GM21360 (cell line): ENCODE results near the gene FAM131B.

Source experiments
- ATAC-seq: cut with Tn5 transposase; IDR thresholded peaks from one replicate; pipeline ENCODE4 v1.9.1; 2021; ENCODE audit warnings: mild to moderate bottlenecking, moderate library complexity; ENCODE audit not compliant: unreplicated experiment

The FAM131B gene

DNA sequence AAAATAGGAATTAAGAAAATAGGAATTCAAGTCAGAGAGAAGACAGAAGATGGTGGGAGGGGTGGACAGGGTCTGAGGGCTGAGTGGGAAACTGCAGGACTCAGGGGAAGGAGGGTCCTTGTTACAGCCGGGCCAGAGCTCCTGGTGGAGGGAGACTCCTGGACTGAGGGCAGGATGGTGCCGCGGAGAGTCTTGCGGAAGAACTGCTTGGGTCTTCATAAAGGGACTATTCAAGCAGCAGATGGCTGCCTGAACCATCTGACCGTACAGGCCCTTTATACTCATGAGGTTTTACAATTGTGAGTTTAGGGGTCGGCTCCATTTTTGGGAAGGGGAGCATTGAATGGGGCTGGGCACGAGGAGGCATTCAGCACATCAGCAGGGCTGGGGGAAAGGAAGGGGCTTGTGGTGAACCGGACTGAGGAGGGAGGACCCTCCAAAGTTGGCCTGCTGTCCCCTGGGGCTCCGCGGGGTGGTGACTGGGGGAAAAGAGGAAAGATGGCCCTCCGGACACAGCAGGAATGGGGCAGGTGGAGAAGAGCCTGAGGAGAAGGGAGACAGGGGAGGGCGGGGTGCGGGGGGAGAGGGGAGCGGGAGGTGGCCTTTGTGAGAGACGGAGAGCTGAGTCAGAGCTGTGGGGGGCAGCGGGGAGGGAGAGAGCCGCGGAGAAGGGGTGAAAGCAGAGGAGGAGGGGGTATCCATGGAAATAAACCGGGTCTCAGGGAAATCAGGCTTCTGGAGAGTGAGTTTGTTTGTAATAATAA is 1.5 kb downstream of the FAM131B start:
- ATAC-seq: no peak

- ATAC-seq: no peak
These were observed 2.7 kb downstream of the FAM131B start for GRCh38 chr7:143359771-143360353.

- no peak for ATAC-seq
These were observed 3.9 kb downstream of the FAM131B start for GRCh38 chr7:143358626-143359025.

DNA sequence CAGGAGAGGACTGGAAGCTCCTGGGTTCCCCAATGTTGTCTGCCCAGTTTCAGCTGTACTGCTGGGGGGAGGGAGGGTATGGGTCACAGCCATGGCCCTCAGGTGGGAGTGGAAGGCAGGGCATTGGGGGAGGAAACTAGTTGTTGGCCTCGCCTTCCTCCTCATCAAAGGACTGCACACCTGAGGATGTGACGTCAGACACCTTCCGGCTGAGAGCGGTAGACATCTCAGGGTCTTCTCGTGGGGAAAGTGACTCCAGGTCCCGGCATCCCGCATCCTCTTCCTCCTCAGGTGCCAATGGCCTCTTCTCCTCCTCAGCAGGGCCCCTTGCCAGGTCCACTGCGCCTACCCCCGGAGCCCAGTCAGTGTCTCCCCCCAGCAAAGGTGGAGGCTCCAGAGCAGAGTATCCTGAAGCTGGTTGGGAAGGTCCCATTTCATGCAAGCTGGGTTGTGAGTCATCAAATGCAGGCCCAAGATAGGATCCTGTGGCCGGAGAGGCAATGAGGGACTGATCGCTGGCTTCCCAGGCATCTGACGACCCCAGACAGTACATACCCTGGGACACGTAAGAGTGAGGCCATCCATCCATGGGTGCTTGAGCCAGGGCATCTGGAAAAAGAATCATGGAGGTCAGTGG is 6.0 kb downstream of the FAM131B start:
- ATAC-seq: no peak

GRCh38 chr7:143355450-143356385 is 6.8 kb downstream of the FAM131B start:
- ATAC-seq: no peak

DNA sequence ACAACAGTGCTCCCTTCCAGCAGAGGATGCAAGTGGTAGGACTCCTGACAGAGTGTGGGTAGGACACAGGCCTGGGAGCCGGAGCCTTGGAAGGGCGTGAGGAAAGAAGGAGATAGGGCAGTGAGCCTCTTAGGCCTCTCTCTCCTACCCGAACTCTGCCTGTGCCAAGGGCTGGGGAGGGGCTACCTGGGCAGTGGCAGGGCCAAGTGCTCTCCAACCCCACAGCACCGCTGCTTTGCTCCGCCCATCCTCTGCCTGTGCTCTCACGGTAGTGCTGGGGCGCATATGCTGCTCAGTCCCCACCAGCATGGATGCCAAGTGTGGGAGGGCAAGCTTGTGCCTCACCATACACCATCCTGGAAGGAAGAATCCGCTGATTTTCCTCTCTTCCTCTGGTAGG is 7.5 kb downstream of the FAM131B start:
- ATAC-seq: no peak

GRCh38 chr7:143354376-143354775 is 8.1 kb downstream of the FAM131B start:
- no peak for ATAC-seq

DNA sequence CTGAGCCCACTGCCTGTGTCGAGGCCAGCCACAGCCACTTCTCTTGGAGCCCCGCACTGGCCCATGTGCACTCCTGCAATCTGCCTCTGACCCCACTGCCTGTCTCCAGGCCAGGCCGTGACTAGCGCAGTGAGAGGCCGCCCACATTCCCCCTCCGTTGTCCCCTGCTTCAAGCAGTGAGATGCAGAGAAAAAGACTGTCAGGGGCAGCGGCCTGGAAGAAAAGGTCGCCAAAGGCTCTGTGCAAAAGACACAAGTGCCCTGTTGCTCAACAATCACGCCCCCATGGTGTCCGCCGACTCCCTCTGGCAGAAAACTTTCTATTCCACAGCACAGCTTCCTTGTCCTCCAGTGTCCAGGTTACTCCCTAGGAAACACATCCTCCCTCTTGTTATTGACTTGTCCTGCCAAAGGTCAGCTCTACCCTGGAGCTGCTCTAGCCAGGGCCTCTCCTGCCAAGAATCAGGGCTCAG is 9.9 kb downstream of the FAM131B start:
- no peak for ATAC-seq

DNA sequence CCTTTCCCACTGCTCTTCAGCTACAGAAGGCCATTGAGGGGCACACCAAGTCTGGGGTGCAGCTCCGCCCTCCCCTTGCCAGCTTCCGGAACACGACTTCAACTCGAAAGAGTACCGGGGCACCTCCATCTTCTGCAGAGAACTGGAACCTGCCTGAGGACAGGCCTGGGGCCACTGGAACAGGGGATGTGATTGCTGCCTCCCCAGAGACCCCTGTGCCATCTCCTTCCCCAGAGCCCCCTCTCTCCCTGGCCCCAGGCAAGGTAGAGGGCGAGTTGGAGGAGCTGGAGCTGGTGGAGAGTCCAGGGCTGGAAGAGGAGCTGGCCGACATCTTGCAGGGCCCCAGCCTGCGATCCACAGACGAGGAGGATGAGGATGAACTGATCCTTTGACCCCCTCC is 10.9 kb downstream of the FAM131B start:
- ATAC-seq: no peak

- ATAC-seq: no peak
These were observed 11.5 kb downstream of the FAM131B start for GRCh38 chr7:143351060-143351459.

- no peak for ATAC-seq
These were observed 14.6 kb downstream of the FAM131B start for GRCh38 chr7:143347950-143348349.

GRCh38 chr7:143346018-143346417 is 16.5 kb downstream of the FAM131B start:
- no peak for ATAC-seq

DNA sequence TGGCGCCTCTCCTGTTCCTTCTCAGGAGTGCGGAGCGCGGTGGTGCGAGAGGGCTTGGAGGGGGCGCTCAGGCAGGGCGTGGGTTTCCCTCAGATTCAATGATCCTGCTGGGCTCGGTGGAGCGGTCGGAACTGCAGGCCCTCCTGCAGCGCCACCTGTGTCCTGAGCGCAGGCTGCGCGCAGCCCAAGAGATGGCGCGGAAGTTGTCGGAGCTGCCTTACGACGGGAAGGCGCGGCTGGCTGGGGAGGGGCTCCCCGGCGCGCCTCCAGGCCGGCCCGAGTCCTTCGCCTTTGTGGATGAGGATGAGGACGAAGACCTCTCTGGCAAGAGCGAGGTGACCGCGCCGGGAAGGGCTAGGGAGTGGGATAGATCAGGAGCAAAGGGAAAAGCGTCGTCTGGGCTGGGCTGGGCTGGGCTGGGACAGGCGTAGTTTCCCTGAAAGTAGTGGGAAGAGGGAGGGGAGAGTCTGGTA is 17.0 kb downstream of the FAM131B start:
- ATAC-seq: peak; percentile 96

GRCh38 chr7:143343596-143343995 is 18.9 kb downstream of the FAM131B start:
- no peak for ATAC-seq

DNA sequence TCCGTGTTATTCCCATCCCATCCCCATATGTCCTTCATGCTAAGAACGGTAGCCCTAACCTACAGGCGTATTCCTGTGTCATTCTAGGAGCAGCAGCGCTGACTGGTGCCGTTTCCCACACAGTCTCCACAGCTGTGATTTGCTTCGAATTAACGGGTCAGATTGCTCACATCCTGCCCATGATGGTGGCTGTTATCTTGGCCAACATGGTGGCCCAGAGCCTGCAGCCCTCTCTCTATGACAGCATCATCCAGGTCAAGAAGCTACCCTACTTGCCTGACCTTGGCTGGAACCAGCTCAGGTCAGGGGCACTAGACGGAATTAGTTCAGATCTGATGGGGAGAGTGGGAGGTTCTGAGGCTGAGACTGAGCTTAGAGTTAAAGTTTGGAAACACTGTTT is 20.7 kb downstream of the FAM131B start:
- no peak for ATAC-seq

GRCh38 chr7:143337216-143337615 is 25.3 kb downstream of the FAM131B start:
- ATAC-seq: no peak

GRCh38 chr7:143334244-143334643 is 28.3 kb downstream of the FAM131B start:
- ATAC-seq: no peak

DNA sequence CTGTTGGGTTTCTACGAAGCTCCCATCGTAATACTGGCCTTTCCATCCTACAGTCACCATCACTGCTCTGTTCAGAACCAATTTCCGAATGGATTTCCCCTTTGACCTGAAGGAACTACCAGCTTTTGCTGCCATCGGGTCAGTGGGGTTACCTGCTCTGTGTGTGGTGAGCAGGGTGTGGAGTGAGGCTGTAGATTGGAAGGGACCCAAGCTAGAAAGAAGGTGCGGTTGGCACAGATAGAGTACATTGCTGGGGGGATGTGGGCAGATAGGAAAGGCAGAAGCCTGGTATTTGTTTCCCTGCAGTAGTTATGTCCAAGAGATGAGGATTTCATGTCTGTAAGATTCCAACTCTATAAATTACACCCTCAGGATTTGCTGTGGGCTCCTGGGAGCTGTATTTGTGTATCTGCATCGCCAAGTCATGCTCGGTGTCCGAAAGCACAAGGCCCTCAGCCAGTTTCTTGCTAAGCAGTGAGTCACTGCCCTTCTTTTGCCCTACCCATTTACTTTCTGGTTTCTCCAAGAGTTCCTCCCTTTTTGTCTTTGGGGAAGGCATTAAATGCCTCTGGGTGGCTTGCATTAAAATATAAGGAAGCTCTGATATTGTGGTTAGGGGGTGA is 31.2 kb downstream of the FAM131B start:
- no peak for ATAC-seq

- no peak for ATAC-seq
These were observed 32.9 kb downstream of the FAM131B start for GRCh38 chr7:143329471-143330170.

- ATAC-seq: peak; percentile 65
These were observed 34.6 kb downstream of the FAM131B start for GRCh38 chr7:143327903-143328302.
